Activated naive CD4-positive, alpha-beta T cell treated with anti-CD3 and anti-CD28 coated beads, Interleukin-2, amount 50 U/mL, for 72 hours (primary cell): ENCODE data around the gene INPPL1. TPM values are rescaled to one million over a fixed set of nuclear protein-coding genes. Genes with fewer than 3 reads are reported as not detected.

ENCODE experiments used
- ATAC-seq, 2 donors: fragments of 150-1000 bp; cut with Tn5 transposase; 2 replicates each; pipeline ENCODE4 v1.10.0; 2021; ENCODE audit warnings: mild to moderate bottlenecking in 2 of 2, moderate library complexity in 2 of 2
- DNase-seq, 2 donors: peaks; one replicate each; pipeline ENCODE4 v3.0.0; 2021 to 2022; ENCODE audit warnings: low spot score in 2 of 2
- H3K27ac Mint-ChIP-seq, 2 donors: one replicate each; pipeline ENCODE4 v1.8.0; 2022; ENCODE audit warnings: mild to moderate bottlenecking in 2 of 2, mixed read lengths in 2 of 2
- H3K36me3 Mint-ChIP-seq, 2 donors: one replicate each; pipeline ENCODE4 v1.8.0; 2022; ENCODE audit warnings: mixed read lengths in 2 of 2
- H3K9me3 Mint-ChIP-seq, 2 donors: one replicate each; pipeline ENCODE4 v1.8.0; 2022; ENCODE audit warnings: mixed read lengths in 2 of 2
- total RNA-seq, 2 donors: library from RNA; stranded (reverse); gene quantifications; one replicate each; pipeline ENCODE4 v1.2.3, GENCODE V29; 2022

INPPL1 gene
- total RNA-seq, 2 donors from 2014 or later: 97.0 to 132 TPM

DNA sequence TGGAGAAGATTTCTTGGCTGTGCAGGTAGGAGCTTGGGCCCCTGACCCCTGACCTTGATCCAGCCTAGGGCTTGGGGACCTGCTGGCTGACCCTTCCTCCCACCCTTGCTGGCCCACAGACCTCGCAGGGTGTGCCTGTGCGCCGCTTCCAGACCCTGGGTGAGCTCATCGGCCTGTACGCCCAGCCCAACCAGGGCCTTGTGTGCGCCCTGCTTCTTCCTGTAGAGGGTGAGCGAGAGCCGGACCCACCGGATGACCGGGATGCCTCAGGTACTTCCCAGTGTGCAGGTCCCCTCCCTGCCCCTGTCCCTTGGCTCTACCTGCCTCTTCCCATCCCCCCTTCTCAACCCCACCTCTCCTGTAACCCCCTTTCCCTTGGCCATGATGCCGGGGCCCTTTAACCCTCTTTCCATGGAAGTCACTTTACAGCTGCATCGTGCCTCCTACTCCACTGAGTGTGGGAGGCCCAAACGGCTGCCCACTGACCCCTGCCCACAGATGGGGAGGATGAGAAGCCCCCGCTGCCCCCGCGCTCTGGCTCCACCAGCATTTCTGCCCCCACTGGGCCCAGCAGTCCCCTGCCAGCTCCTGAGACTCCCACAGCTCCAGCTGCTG is 3.8 kb downstream of the INPPL1 start:
- DNase-seq (no peak), ATAC-seq (no peak)
- Mint-ChIP-seq H3K27ac (peak overlapping the region in 1 of 2 donors; percentile 21), H3K36me3 (peaks cover 5% of the 10 kb centered on the region in 2 donors), H3K9me3 (no peaks in the 10 kb centered on the region)

DNA sequence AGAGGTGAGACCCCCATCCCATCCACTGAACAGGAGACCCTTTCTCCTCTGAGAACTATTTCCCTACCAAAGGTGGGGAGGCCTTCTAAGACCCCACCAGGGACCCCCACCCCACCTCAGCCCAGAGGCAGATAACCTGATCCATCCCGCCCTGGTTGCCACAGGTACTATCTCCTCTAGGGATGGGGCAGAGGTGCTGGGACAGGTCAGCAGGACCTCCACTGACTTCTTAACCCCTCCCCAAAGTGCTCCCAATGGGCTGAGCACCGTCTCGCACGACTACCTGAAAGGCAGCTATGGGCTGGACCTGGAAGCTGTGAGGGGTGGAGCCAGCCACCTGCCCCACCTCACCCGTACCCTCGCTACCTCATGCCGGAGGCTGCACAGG is 4.3 kb downstream of the INPPL1 start:
- no peaks in the 10 kb centered on the region for H3K9me3 Mint-ChIP-seq
- ATAC-seq (no peak), DNase-seq (no peak)
- peaks cover 5% of the 10 kb centered on the region in 2 donors for H3K36me3 Mint-ChIP-seq
- peak overlapping the region in 1 of 2 donors; percentile 21 for H3K27ac Mint-ChIP-seq

DNA sequence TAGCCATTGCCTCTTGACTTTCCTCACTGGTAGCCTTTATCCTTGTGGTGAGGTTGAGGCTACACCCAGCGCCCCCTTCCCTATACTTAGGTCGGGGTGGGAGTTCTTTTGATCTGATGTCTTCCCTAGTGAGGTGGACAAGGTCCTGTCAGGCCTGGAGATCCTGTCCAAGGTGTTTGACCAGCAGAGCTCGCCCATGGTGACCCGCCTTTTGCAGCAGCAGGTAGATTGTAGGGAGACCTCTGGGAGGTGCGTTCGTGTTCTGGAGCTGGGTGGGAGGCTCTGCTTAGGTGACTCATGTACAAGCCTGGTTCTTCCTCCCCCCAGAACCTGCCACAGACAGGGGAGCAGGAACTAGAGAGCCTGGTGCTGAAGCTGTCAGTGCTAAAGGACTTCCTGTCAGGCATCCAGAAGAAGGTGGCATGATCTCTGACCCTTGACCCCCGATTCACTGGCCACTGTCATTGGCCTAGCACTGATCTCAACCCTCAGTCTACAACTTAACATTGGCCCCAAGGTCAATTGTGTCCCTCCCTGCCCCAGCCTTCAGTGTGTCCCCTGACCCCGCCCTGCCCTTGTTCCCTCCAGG is 4.9 kb downstream of the INPPL1 start:
- Mint-ChIP-seq H3K27ac (peak overlapping the region; percentile 20 to 21), H3K9me3 (no peaks in the 10 kb centered on the region), H3K36me3 (no peaks in the 10 kb centered on the region)
- ATAC-seq (no peak), DNase-seq (no peak)

DNA sequence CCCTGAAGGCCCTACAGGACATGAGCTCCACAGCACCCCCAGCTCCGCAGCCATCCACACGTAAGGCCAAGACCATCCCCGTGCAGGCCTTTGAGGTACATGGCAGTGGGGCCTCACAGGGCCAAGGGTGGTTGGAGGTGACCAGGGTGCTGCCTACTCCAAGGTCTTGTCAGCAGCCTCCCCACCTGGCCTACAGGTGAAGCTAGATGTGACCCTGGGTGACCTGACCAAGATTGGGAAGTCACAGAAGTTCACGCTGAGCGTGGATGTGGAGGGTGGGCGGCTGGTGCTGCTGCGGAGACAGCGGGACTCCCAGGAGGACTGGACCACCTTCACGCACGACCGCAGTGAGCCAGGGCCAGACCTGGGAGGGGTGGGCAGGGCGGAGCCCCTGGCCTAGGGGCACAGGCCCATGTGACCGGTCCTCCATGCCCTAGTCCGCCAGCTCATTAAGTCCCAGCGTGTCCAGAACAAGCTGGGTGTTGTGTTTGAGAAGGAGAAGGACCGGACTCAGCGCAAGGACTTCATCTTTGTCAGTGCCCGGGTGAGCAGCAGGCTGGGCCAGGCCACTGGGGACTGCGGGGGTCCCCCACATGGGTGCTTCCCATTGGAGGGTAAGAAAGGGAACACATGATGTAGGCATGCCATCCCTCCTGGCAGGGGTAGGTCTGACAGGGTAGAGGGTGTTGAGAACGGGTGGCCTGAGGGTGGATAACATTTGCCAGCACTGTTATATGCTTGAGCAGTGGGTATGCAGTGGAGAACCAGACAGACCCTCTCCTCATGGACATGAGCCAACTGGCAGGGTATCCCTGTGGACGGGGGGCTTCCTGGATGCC is 5.6 kb downstream of the INPPL1 start:
- ATAC-seq (no peak), DNase-seq (no peak)
- Mint-ChIP-seq H3K9me3 (no peaks in the 10 kb centered on the region), H3K27ac (no peak overlapping the region), H3K36me3 (no peaks in the 10 kb centered on the region)

DNA sequence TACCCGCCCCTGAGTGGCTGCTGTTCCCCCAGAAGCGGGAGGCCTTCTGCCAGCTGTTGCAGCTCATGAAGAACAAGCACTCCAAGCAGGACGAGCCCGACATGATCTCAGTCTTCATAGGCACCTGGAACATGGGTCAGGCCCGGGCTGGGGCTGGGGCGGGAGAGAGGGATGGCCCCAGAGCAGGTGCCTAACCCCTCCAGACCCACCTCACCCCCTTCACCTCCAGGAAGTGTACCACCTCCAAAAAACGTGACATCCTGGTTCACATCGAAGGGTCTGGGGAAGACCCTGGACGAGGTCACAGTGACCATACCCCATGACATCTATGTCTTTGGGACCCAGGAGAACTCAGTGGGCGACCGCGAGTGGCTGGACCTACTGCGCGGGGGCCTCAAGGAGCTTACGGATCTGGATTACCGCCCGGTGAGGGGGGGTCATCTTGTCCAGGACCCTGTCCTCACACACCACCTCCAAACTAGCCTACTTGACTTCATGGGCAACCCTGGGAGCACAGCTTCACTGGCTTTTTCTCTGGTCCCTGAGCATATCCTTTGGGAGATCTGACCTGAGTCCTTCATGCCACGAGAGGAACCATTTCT is 6.3 kb downstream of the INPPL1 start:
- no peak for DNase-seq
- H3K36me3 Mint-ChIP-seq: no peaks in the 10 kb centered on the region

DNA sequence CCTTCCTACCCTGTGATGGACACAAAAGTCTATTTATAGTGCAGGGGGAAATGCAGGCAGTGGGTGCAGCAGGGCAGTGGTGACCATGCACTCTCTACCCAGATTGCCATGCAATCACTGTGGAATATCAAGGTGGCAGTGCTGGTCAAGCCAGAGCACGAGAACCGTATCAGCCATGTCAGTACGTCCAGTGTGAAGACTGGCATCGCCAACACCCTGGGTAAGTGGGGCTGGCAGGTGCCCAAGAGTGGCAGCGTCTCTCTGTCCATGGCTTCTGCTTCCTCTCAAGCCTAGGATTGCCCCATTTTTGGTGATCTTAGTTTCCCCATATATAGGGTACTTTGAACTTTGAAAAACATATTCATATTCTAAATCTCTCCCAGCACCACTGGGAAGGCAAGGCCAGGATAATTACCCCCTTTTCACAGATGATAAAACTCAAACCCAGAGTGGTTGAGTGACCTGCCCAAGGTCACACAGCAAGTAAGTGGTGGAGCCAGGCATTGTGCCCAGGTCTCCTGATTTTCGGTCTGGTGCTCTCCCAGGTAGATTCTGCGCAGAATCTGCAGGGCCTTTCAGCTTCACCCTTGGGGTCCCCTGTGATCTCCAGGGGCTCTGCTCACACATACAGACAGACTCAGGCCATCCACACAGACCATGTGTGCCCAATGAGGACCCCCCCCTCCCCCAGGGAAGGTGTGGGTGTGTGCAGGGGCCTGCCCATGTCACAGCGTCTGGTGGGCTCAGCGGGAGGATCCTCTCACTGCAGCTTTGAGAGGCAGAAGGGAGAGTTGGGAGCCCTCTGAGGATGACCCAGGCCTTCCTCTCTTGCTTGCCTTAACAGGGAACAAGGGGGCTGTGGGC is 7.1 kb downstream of the INPPL1 start:
- H3K27ac Mint-ChIP-seq: peak overlapping the region in 1 of 2 donors; percentile 78
- H3K9me3 Mint-ChIP-seq: no peaks in the 10 kb centered on the region
- DNase-seq (peak in 1 of 2 donors; percentile 47), ATAC-seq (no peak)
- no peaks in the 10 kb centered on the region for H3K36me3 Mint-ChIP-seq

More for the DNA sequence above, 6.3 kb downstream of the INPPL1 start:
- Mint-ChIP-seq H3K27ac (no peak overlapping the region), H3K9me3 (no peaks in the 10 kb centered on the region)
- ATAC-seq: no peak

DNA sequence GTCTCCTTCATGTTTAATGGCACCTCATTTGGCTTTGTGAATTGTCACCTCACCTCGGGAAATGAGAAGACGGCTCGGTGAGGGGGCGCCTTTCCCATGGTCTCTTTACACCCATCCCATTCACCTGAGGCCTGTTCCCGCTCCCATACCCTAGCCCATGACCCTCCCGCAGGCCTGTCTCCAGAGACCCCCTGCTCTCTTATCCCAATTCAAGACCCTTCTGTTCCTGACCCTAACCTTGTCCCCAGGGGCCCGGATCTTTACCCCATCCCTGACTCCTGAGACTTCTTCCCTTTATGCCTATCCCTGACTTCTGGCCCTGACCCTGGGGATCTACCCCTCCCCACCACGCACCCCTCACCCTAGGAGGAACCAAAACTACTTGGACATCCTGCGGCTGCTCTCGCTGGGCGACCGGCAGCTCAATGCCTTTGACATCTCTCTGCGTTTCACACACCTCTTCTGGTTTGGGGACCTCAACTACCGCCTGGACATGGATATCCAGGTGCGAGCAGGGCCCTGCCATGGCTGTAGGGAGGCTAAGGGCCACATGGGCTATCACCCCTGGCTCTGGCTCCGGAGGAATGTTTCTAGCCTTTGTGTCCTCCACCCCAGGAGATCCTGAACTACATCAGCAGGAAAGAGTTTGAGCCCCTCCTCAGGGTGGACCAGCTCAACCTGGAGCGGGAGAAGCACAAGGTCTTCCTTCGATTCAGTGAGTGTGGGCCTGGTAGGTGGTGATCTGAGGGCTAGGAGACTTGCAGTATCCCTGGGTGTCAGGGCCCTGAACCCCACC is 7.9 kb downstream of the INPPL1 start:
- DNase-seq: peak in 1 of 2 donors; percentile 46
- H3K9me3 Mint-ChIP-seq: no peaks in the 10 kb centered on the region
- H3K36me3 Mint-ChIP-seq: no peaks in the 10 kb centered on the region
- no peak for ATAC-seq
- H3K27ac Mint-ChIP-seq: peak overlapping the region in 1 of 2 donors; percentile 78

DNA sequence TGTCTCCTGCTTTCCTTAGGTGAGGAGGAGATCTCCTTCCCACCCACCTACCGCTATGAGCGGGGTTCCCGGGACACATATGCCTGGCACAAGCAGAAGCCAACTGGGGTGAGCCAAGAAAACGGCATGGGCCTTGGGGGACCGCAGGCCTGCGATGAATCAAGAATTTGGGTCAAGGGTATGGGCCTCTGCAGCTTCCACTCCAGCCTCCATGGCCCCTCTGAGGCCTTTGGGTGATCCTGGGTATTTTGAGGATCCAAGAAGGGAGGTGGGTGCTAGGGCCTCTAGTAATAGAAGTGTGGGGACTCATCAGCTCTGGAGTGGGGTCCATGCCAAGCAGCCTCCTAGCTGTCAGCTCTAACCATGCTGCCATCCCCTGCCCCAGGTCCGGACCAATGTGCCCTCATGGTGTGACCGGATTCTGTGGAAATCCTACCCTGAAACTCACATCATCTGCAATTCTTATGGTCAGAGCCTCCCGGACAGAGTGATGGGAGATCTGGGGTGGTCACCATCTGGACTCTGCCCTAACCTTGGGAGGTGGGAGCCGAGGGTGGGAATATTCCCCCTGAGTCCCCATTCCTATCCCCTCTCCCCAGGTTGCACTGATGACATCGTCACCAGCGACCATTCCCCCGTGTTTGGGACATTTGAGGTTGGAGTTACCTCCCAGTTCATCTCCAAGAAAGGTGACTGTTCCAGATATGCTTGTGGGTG is 8.6 kb downstream of the INPPL1 start:
- no peak for ATAC-seq

DNA sequence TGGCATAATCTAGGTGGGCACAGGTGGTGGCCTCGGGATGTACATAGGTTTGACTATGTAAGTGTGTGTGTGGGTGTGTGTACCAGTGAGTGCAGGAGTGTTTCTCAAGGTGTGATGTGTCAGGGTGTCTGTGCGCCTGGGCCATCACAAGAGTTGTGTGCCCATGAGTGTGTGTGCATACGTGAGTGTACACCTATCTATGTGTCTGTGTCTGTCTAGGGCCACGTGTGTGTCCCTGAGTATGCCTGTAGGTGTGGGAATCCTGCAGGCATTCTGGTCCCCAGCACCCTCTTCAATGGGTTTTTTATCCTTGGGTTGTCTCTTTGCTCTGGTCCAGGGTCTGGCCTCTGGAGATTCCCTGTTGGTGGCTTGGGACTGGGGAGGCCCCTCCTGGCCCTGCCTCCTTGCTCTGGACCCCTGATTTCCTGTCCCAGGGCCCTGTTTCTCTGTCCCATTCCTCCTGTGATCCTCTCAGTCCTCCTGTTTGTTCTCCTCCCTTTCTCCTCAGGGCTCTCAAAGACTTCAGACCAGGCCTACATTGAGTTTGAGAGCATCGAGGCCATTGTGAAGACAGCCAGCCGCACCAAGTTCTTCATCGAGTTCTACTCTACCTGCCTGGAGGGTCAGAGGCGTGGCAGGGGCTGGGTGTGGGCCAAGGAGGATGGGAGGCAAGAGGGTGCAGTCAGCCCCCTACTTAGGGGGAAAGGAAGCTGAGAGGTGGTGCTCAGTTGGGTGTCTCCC is 9.4 kb downstream of the INPPL1 start:
- DNase-seq (peak in 1 of 2 donors; percentile 35), ATAC-seq (no peak)
- Mint-ChIP-seq H3K36me3 (no peaks in the 10 kb centered on the region), H3K9me3 (no peaks in the 10 kb centered on the region), H3K27ac (peak overlapping the region in 1 of 2 donors; percentile 24)

More for the DNA sequence above, 8.6 kb downstream of the INPPL1 start:
- H3K36me3 Mint-ChIP-seq: no peaks in the 10 kb centered on the region
- DNase-seq: peak in 1 of 2 donors; percentile 34
- H3K27ac Mint-ChIP-seq: no peak overlapping the region
- H3K9me3 Mint-ChIP-seq: no peaks in the 10 kb centered on the region

DNA sequence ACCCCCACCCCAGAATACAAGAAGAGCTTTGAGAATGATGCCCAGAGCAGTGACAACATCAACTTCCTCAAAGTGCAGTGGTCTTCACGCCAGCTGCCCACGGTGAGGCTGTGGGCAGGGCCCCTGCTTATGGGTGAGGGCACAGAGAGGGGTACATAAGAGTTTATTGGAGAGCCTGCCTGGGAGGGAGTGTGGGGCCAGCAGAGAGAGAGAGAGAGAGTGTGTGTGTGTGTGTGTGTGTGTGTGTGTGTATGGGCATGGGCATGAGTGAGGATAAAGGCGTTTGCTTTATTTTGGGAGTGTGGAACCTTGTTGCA is 9.9 kb downstream of the INPPL1 start:
- Mint-ChIP-seq H3K36me3 (no peaks in the 10 kb centered on the region), H3K27ac (peak overlapping the region in 1 of 2 donors; percentile 24), H3K9me3 (no peaks in the 10 kb centered on the region)
- DNase-seq: no peak
- ATAC-seq: no peak

DNA sequence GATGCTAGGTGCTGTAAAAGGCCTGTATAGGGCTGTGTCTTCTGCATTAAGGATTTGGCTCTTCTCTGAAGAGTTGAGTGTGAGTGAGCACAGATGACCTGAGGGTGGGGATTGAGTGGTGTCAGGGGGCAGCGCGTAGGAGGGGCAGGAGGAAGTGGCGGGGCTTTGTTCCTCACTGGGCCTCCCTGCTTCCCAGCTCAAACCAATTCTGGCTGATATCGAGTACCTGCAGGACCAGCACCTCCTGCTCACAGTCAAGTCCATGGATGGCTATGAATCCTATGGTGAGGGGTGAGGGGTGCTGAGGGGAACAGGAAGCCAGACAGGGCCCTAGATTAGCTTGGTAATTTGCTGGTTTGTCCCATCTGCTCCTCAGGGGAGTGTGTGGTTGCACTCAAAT is 10.4 kb downstream of the INPPL1 start:
- H3K9me3 Mint-ChIP-seq: no peaks in the 10 kb centered on the region
- no peak for DNase-seq
- H3K27ac Mint-ChIP-seq: no peak overlapping the region
- no peak for ATAC-seq
- H3K36me3 Mint-ChIP-seq: no peaks in the 10 kb centered on the region

DNA sequence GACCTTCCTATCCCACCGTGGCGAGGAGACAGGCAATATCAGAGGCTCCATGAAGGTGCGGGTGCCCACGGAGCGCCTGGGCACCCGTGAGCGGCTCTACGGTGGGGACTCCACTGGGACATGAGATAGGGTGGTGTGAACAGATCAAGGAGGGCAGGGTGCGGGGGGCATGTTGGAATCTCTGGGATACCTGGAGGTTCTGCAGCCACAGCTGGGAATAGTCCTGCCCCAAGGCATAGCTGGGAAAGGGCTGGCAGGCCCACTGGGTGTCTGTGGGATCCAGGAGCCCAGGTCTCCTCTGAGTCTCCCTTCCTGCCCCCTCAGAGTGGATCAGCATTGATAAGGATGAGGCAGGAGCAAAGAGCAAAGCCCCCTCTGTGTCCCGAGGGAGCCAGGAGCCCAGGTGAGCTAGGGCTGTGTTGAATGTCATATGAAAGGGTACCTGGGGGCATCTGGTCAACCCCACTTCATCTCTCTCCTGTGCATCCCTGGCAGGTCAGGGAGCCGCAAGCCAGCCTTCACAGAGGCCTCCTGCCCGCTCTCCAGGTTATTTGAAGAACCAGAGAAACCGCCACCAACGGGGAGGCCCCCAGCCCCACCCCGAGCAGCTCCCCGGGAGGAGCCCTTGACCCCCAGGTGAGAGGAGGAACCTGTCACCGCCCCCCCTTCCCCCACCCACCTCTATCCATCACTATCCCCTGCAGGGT is 10.9 kb downstream of the INPPL1 start:
- ATAC-seq (no peak), DNase-seq (peak in 1 of 2 donors; percentile 39)
- Mint-ChIP-seq H3K36me3 (peaks cover 0 to 4% of the 10 kb centered on the region in 2 donors), H3K9me3 (no peaks in the 10 kb centered on the region), H3K27ac (no peak overlapping the region)

DNA sequence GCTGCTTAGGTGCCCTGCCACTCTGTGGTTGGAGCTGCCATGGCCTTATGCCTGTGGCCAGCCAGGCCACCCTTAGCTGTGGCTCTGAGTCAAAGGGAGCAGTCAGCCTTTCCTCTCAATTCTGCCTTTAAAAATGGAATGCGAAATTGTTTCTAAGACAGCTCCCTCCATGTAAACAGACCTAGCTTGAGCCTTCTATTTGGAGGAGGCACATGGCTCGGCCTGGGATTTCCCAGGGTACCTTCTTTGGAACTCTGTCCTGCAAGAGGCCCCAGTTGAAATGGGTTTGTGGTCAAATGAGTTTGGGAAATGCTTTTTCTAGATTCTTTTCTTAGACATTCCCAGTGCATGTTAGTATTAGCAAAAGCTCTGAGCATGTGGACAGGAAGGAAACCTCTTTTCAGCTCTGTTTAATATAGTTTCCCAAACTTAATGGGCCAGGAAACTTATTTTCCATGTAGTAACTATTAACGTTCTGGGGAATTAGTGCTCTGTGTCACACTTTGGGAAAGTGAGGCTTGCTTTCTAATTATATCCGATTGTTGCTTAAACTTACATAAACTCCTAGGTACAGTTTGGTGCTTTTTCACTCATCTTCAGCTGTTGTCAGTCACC is 11.6 kb downstream of the INPPL1 start:
- peaks cover 0 to 5% of the 10 kb centered on the region in 2 donors for H3K36me3 Mint-ChIP-seq
- H3K9me3 Mint-ChIP-seq: no peaks in the 10 kb centered on the region
- ATAC-seq (no peak), DNase-seq (peak in 1 of 2 donors; percentile 13)
- peak overlapping the region in 1 of 2 donors; percentile 55 for H3K27ac Mint-ChIP-seq

DNA sequence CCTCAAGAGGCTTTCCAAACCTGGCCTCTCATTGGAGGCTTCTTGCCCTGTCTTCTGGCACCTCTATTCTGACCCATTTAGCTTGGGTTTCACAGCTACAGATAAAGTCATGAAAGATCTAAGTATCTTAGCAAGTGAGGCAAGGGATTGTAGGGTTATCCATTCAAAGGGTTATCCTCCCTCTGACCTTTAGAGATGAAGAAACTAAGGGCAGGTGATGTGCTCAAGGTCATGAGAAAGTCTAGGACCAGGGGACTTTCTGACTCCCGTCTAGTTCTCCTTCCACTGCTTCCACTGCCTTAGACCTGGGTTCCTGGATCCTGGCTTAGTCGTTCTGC is 12.2 kb downstream of the INPPL1 start:
- peaks cover 0 to 5% of the 10 kb centered on the region in 2 donors for H3K36me3 Mint-ChIP-seq
- DNase-seq: no peak
- ATAC-seq: no peak
- H3K9me3 Mint-ChIP-seq: no peaks in the 10 kb centered on the region
- peak overlapping the region in 1 of 2 donors; percentile 55 for H3K27ac Mint-ChIP-seq
